ENCODE measurements around the gene ATP10A. TPM values are rescaled to one million over a fixed set of nuclear protein-coding genes. Genes with fewer than 3 reads are reported as not detected.

ATP10A gene
- total and polyA plus RNA-seq, 9 donors, result 0.28 to 3.2 (median 1.1) TPM

GRCh38 chr15:25679964-25680685 is 183.0 kb downstream of the ATP10A start:
- Histone ChIP-seq H3K27me3 (no peaks in the 10 kb centered on the region), H3K36me3 (no peaks in the 10 kb centered on the region), H3K27ac (no peak overlapping the region), H3K9me3 (no peaks in the 10 kb centered on the region), H3K4me1 (ENCODE audit: insufficient read depth) (peaks cover 8% of the 10 kb centered on the region), H3K4me3 (no peak overlapping the region)
- DNase-seq, result no peak
- 90 to 93% (median 90%) methylated on average over 25 of the region's 25 CpGs for WGBS, 3 donors
- intact Hi-C loops (cut with DNase I), result no loop called here
- no peak for TF ChIP-seq POLR2A (IDR thresholded peaks at IDR 0.05)
- TF ChIP-seq, protein P1, sequence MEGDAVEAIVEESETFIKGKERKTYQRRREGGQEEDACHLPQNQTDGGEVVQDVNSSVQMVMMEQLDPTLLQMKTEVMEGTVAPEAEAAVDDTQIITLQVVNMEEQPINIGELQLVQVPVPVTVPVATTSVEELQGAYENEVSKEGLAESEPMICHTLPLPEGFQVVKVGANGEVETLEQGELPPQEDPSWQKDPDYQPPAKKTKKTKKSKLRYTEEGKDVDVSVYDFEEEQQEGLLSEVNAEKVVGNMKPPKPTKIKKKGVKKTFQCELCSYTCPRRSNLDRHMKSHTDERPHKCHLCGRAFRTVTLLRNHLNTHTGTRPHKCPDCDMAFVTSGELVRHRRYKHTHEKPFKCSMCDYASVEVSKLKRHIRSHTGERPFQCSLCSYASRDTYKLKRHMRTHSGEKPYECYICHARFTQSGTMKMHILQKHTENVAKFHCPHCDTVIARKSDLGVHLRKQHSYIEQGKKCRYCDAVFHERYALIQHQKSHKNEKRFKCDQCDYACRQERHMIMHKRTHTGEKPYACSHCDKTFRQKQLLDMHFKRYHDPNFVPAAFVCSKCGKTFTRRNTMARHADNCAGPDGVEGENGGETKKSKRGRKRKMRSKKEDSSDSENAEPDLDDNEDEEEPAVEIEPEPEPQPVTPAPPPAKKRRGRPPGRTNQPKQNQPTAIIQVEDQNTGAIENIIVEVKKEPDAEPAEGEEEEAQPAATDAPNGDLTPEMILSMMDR (IDR thresholded peaks at IDR 0.05), result no peak
- no peak for TF ChIP-seq EP300 (IDR thresholded peaks at IDR 0.05)

DNA sequence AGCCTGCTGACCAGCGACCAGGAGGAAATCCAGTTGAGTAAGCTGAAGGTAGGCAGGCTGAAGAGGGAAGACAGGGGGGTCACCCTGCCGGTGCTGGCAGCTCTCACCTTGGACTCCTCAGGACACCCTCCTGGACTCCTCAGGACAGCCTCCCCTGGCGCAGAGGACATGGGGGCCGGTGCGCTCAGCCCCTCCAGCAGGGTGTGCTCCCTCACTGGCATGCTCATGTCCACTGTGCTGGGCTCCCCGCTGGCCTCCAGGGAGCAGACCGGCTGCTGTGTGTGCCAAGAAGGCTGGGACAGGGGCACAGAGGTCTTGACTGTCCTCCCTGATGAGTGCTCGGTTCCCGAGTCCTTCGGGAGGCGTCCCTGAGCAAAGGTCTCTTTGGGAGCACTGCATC is 183.6 kb downstream of the ATP10A start:
- no peak for TF ChIP-seq EP300 (IDR thresholded peaks at IDR 0.05)
- Histone ChIP-seq H3K27ac (no peak overlapping the region), H3K36me3 (no peaks in the 10 kb centered on the region), H3K4me3 (no peak overlapping the region), H3K9me3 (no peaks in the 10 kb centered on the region), H3K27me3 (no peaks in the 10 kb centered on the region), H3K4me1 (ENCODE audit: insufficient read depth) (peaks cover 8% of the 10 kb centered on the region)
- WGBS, 3 donors, result 75 to 86% (median 83%) methylated on average over 11 of the region's 11 CpGs
- no peak for DNase-seq
- intact Hi-C loops (cut with DNase I), result no loop called here

DNA sequence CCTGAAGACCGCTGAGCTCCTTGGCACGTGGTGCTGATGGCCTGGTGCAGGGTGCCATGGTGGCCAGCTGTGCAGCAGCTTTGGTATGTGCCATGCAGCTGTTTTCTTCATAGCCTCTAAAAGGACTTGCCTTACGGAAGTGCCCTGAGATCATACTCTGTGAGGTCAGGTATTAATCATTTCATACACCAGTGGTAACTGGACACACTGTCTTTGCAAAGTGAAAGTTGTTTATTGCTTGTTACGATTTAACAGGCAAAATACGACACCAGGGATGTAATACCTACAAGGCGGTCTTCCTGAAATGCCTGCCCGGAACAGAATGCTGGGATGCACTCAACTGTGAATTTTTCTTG is 184.6 kb downstream of the ATP10A start:
- 85 to 89% (median 86%) methylated on average over 7 of the region's 7 CpGs for WGBS, 3 donors
- TF ChIP-seq EP300 (IDR thresholded peaks at IDR 0.05), result no peak
- no peak for TF ChIP-seq POLR2A (IDR thresholded peaks at IDR 0.05)
- TF ChIP-seq, protein P1 (IDR thresholded peaks at IDR 0.05), result no peak
- intact Hi-C loops (cut with DNase I), result no loop called here
- no peaks in the 10 kb centered on the region for H3K27me3 ChIP-seq
- H3K36me3 ChIP-seq, result no peaks in the 10 kb centered on the region
- H3K9me3 ChIP-seq, result no peaks in the 10 kb centered on the region
- H3K4me3 ChIP-seq, result no peak overlapping the region
- no peak overlapping the region for H3K27ac ChIP-seq
- H3K4me1 ChIP-seq (ENCODE audit: insufficient read depth), result peaks cover 5% of the 10 kb centered on the region
- no peak for DNase-seq

- Histone ChIP-seq H3K36me3 (no peaks in the 10 kb centered on the region), H3K27ac (no peak overlapping the region), H3K4me3 (no peak overlapping the region), H3K9me3 (no peaks in the 10 kb centered on the region), H3K27me3 (no peaks in the 10 kb centered on the region), H3K4me1 (ENCODE audit: insufficient read depth) (peaks cover 3% of the 10 kb centered on the region)
- TF ChIP-seq EP300 (IDR thresholded peaks at IDR 0.05) (no peak), POLR2A (IDR thresholded peaks at IDR 0.05) (no peak)
- TF ChIP-seq, protein P1 (IDR thresholded peaks at IDR 0.05), result no peak
- intact Hi-C loops (cut with DNase I), result no loop called here
- WGBS, 3 donors, result 64 to 80% (median 66%) methylated on average over 9 of the region's 9 CpGs
- no peak for DNase-seq
These were observed 185.2 kb downstream of the ATP10A start for GRCh38 chr15:25677719-25678499.

GRCh38 chr15:25676070-25676469 is 187.1 kb downstream of the ATP10A start:
- TF ChIP-seq POLR2A (IDR thresholded peaks at IDR 0.05) (no peak), EP300 (IDR thresholded peaks at IDR 0.05) (no peak)
- TF ChIP-seq, protein P1 (IDR thresholded peaks at IDR 0.05), result no peak
- Histone ChIP-seq H3K4me3 (no peak overlapping the region), H3K27me3 (no peaks in the 10 kb centered on the region), H3K9me3 (no peaks in the 10 kb centered on the region), H3K27ac (no peak overlapping the region), H3K4me1 (ENCODE audit: insufficient read depth) (no peaks in the 10 kb centered on the region), H3K36me3 (no peaks in the 10 kb centered on the region)
- intact Hi-C loops (cut with DNase I), result no loop called here
- no peak for DNase-seq
- WGBS, 3 donors, result 82 to 85% (median 82%) methylated on average over 8 of the region's 8 CpGs

Measured in ovary (tissue), 9 donors.